Measurements from ENCODE around the gene FOXG1.

Gene FOXG1

DNA sequence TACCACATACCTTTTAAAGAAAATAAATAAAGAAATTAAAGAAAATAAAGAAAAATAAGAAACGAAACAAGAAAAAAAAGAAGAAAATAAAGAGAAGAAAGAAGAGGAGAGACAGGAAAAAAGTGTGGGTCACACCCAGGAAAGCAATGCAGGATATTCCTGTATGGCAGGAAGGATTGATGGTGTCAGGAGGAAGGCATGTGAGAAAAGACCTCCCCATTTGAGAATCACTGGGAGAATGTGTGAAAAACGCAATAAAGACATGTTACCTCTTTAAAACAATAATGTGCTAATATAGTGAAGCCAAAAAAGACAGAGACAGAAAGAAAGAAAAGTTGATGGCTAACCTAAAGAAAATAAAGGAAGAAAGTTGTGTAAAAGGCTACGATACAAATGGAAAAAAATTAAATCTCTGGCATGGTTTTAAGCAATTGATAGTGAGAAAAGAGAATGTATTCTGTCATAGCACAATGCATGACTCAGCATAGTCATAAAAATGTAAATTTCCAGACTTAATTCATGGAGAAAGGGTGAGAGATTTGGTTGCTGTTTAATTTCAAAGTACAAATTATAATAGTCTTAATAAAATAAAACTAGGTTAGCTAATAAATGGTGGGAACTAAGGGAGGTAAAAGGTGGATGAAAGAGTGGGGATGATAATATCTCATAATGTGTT lies 24.3 kb upstream of the FOXG1 start:
- DNase-seq (ENCODE audit: low read depth in 1 of 2, low spot score in 1 of 2): no peak
- Histone ChIP-seq H3K4me3 (replicated peaks; ENCODE audit: insufficient read depth, low read length) (no peak overlapping the region), H3K27ac (replicated peaks) (no peak overlapping the region), H3K27me3 (ENCODE audit: insufficient read depth, poor library complexity, severe bottlenecking) (no peaks in the 10 kb centered on the region)
- TF ChIP-seq SPI1 (IDR thresholded peaks at IDR 0.05; ENCODE audit: borderline replicate concordance, low read depth) (no peak), GABPA (IDR thresholded peaks at IDR 0.05; ENCODE audit: low read depth) (no peak), POLR2AphosphoS5 (IDR thresholded peaks at IDR 0.05; ENCODE audit: low read depth) (no peak)
- TF ChIP-seq, protein P1, sequence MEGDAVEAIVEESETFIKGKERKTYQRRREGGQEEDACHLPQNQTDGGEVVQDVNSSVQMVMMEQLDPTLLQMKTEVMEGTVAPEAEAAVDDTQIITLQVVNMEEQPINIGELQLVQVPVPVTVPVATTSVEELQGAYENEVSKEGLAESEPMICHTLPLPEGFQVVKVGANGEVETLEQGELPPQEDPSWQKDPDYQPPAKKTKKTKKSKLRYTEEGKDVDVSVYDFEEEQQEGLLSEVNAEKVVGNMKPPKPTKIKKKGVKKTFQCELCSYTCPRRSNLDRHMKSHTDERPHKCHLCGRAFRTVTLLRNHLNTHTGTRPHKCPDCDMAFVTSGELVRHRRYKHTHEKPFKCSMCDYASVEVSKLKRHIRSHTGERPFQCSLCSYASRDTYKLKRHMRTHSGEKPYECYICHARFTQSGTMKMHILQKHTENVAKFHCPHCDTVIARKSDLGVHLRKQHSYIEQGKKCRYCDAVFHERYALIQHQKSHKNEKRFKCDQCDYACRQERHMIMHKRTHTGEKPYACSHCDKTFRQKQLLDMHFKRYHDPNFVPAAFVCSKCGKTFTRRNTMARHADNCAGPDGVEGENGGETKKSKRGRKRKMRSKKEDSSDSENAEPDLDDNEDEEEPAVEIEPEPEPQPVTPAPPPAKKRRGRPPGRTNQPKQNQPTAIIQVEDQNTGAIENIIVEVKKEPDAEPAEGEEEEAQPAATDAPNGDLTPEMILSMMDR (IDR thresholded peaks at IDR 0.05; ENCODE audit: insufficient read depth, low read length): no peak
- TF ChIP-seq, protein P2, sequence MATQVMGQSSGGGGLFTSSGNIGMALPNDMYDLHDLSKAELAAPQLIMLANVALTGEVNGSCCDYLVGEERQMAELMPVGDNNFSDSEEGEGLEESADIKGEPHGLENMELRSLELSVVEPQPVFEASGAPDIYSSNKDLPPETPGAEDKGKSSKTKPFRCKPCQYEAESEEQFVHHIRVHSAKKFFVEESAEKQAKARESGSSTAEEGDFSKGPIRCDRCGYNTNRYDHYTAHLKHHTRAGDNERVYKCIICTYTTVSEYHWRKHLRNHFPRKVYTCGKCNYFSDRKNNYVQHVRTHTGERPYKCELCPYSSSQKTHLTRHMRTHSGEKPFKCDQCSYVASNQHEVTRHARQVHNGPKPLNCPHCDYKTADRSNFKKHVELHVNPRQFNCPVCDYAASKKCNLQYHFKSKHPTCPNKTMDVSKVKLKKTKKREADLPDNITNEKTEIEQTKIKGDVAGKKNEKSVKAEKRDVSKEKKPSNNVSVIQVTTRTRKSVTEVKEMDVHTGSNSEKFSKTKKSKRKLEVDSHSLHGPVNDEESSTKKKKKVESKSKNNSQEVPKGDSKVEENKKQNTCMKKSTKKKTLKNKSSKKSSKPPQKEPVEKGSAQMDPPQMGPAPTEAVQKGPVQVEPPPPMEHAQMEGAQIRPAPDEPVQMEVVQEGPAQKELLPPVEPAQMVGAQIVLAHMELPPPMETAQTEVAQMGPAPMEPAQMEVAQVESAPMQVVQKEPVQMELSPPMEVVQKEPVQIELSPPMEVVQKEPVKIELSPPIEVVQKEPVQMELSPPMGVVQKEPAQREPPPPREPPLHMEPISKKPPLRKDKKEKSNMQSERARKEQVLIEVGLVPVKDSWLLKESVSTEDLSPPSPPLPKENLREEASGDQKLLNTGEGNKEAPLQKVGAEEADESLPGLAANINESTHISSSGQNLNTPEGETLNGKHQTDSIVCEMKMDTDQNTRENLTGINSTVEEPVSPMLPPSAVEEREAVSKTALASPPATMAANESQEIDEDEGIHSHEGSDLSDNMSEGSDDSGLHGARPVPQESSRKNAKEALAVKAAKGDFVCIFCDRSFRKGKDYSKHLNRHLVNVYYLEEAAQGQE (IDR thresholded peaks at IDR 0.05; ENCODE audit: insufficient replicate concordance, low read depth): no peak

DNA sequence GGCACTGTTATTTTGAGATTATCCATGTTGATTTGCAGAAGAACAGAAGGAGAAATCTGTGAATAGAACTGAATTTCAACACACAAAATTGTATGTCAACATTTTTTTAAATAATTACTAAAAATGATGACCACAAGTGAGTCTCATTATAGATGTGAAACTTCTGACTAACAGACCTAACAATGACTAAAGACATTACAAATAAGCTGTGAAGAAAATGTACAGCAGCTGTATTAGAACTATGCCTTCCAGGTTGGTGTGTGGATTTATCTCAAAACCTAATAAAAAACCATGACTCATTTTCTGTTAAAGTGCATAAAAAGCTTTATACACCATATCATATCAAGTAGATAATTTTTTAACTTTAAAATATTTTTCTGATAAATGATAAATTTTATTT lies 22.5 kb upstream of the FOXG1 start:
- no peak for DNase-seq (ENCODE audit: low read depth in 1 of 2, low spot score in 1 of 2)
- Histone ChIP-seq H3K27ac (replicated peaks) (no peak overlapping the region), H3K4me3 (replicated peaks; ENCODE audit: insufficient read depth, low read length) (no peak overlapping the region), H3K27me3 (ENCODE audit: insufficient read depth, poor library complexity, severe bottlenecking) (no peaks in the 10 kb centered on the region)
- TF ChIP-seq SPI1 (IDR thresholded peaks at IDR 0.05; ENCODE audit: borderline replicate concordance, low read depth): no peak
- TF ChIP-seq POLR2AphosphoS5 (IDR thresholded peaks at IDR 0.05; ENCODE audit: low read depth): no peak
- no peak for TF ChIP-seq GABPA (IDR thresholded peaks at IDR 0.05; ENCODE audit: low read depth)

DNA sequence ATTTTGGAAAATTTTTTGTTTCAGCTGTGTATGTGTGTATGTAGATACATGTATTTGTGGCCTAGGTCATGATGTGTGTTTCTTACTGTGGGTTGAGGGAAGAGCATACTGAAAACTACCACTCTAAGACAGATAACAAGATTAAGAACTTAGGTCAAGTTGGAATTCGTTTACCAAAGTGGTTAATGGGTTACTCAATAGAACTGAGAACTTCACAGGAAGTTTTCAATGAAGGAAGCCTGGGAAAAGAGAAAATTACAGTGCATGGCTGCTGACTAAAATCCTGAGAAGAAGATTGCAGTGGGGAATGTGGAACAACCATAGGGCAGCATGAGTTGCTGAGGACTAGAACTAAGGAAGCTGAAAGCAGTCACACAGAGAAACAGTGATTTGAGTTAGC lies 21.4 kb upstream of the FOXG1 start:
- TF ChIP-seq, protein P1 (IDR thresholded peaks at IDR 0.05; ENCODE audit: insufficient read depth, low read length): no peak
- TF ChIP-seq POLR2AphosphoS5 (IDR thresholded peaks at IDR 0.05; ENCODE audit: low read depth) (no peak), GABPA (IDR thresholded peaks at IDR 0.05; ENCODE audit: low read depth) (no peak), SPI1 (IDR thresholded peaks at IDR 0.05; ENCODE audit: borderline replicate concordance, low read depth) (no peak)
- TF ChIP-seq, protein P2 (IDR thresholded peaks at IDR 0.05; ENCODE audit: insufficient replicate concordance, low read depth): no peak
- no peak for DNase-seq (ENCODE audit: low read depth in 1 of 2, low spot score in 1 of 2)
- H3K27ac ChIP-seq (replicated peaks): no peak overlapping the region
- H3K4me3 ChIP-seq (replicated peaks; ENCODE audit: insufficient read depth, low read length): no peak overlapping the region
- no peaks in the 10 kb centered on the region for H3K27me3 ChIP-seq (ENCODE audit: insufficient read depth, poor library complexity, severe bottlenecking)

DNA sequence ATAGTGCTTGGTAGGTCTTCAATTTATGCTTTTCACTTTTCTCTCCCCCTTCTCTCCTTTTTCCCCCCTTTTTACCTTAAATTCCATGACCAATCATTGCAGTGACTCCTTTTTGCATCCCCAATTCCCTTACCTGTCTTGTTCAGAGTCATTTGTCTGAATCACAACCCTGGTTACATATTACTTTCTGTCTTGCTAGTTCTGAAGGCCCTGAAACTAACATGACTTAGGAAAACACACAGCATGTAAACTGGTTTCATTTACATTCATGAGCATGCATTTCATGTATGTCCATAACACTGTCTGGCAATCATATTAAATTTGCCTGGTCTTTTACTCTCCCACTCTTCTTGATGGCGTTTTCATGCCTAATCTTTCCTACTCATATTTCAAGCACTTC lies 20.3 kb upstream of the FOXG1 start:
- TF ChIP-seq GABPA (IDR thresholded peaks at IDR 0.05; ENCODE audit: low read depth): no peak
- TF ChIP-seq, protein P1 (IDR thresholded peaks at IDR 0.05; ENCODE audit: insufficient read depth, low read length): no peak
- TF ChIP-seq SPI1 (IDR thresholded peaks at IDR 0.05; ENCODE audit: borderline replicate concordance, low read depth): no peak
- no peak for TF ChIP-seq POLR2AphosphoS5 (IDR thresholded peaks at IDR 0.05; ENCODE audit: low read depth)
- TF ChIP-seq, protein P2 (IDR thresholded peaks at IDR 0.05; ENCODE audit: insufficient replicate concordance, low read depth): no peak
- no peaks in the 10 kb centered on the region for H3K27me3 ChIP-seq (ENCODE audit: insufficient read depth, poor library complexity, severe bottlenecking)
- no peak for DNase-seq (ENCODE audit: low read depth in 1 of 2, low spot score in 1 of 2)

More for the DNA sequence above, 20.3 kb upstream of the FOXG1 start:
- no peak overlapping the region for H3K4me3 ChIP-seq (replicated peaks; ENCODE audit: insufficient read depth, low read length)
- H3K27ac ChIP-seq (replicated peaks): no peak overlapping the region
